HL-60 (cell line): ENCODE data around the gene ATAD1.

Source experiments
- GABPA ChIP-seq: IDR thresholded peaks from 2 replicates; pipeline ENCODE4 v1.6.1; 2012; ENCODE audit warnings: low read depth
- POLR2AphosphoS5 ChIP-seq: IDR thresholded peaks from 2 replicates; pipeline ENCODE4 v1.6.1; 2012; ENCODE audit warnings: low read depth
- SPI1 ChIP-seq: IDR thresholded peaks from 2 replicates; pipeline ENCODE4 v1.6.1; 2012; ENCODE audit warnings: low read depth, mild to moderate bottlenecking, borderline replicate concordance
- TF ChIP-seq, protein P1 (sequence below): IDR thresholded peaks from 2 replicates; pipeline ENCODE4 v1.6.1; 2012; ENCODE audit warnings: low read depth; ENCODE audit not compliant: insufficient replicate concordance
- TF ChIP-seq, protein P2 (sequence below): IDR thresholded peaks from one replicate; pipeline ENCODE4 v1.5.1; 2011; ENCODE audit warnings: low read length, control low read depth, inconsistent platforms; ENCODE audit not compliant: insufficient read depth

DNA sequence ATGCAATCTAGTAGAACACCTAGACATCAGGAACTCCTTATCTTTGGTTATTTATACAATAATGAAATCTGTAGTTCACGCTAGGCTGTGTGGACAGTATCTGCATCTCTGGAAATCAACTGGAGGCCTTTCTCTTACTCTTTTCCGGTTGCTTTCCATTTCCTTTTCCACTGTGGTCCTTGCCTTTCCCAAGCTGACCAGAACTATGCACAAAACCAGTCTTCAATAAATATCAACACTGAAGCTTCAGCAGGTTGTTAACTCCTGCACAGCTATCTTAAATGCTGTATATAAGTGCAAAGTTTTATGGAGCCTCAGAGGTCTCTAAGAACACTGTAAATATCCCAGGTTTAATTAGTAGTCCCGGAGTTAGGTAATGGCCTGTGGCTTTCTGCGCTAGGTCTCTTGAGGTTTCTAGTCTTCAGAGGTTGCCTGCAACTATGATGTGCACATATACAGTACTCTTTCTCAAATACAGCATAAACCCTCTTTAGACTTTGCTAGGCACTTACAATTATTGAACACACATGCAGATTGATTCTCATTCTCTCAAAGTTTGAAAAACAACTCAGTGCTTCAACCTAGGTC is 42.9 kb upstream of the ATAD1 start:
- TF ChIP-seq, protein P1, sequence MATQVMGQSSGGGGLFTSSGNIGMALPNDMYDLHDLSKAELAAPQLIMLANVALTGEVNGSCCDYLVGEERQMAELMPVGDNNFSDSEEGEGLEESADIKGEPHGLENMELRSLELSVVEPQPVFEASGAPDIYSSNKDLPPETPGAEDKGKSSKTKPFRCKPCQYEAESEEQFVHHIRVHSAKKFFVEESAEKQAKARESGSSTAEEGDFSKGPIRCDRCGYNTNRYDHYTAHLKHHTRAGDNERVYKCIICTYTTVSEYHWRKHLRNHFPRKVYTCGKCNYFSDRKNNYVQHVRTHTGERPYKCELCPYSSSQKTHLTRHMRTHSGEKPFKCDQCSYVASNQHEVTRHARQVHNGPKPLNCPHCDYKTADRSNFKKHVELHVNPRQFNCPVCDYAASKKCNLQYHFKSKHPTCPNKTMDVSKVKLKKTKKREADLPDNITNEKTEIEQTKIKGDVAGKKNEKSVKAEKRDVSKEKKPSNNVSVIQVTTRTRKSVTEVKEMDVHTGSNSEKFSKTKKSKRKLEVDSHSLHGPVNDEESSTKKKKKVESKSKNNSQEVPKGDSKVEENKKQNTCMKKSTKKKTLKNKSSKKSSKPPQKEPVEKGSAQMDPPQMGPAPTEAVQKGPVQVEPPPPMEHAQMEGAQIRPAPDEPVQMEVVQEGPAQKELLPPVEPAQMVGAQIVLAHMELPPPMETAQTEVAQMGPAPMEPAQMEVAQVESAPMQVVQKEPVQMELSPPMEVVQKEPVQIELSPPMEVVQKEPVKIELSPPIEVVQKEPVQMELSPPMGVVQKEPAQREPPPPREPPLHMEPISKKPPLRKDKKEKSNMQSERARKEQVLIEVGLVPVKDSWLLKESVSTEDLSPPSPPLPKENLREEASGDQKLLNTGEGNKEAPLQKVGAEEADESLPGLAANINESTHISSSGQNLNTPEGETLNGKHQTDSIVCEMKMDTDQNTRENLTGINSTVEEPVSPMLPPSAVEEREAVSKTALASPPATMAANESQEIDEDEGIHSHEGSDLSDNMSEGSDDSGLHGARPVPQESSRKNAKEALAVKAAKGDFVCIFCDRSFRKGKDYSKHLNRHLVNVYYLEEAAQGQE, result no peak
- TF ChIP-seq, protein P2, sequence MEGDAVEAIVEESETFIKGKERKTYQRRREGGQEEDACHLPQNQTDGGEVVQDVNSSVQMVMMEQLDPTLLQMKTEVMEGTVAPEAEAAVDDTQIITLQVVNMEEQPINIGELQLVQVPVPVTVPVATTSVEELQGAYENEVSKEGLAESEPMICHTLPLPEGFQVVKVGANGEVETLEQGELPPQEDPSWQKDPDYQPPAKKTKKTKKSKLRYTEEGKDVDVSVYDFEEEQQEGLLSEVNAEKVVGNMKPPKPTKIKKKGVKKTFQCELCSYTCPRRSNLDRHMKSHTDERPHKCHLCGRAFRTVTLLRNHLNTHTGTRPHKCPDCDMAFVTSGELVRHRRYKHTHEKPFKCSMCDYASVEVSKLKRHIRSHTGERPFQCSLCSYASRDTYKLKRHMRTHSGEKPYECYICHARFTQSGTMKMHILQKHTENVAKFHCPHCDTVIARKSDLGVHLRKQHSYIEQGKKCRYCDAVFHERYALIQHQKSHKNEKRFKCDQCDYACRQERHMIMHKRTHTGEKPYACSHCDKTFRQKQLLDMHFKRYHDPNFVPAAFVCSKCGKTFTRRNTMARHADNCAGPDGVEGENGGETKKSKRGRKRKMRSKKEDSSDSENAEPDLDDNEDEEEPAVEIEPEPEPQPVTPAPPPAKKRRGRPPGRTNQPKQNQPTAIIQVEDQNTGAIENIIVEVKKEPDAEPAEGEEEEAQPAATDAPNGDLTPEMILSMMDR, result no peak
- TF ChIP-seq GABPA (no peak), POLR2AphosphoS5 (no peak), SPI1 (no peak)
